ENCODE measurements around the gene ARSA.
"Not testable (repeated sequence)": the region's sequence is repeated elsewhere in the genome, so short reads cannot be mapped to it uniquely, and the experiment has no call there.

Gene ARSA

GRCh38 chr22:50620593-50621355, 7.2 kb downstream of the ARSA start:
- H3K9me3 ChIP-seq, result no peaks in the 10 kb centered on the region
- peak in 1 of 2 experiments; percentile 73 for TF ChIP-seq CTCF (IDR thresholded peaks at IDR 0.05)
- H3K36me3 ChIP-seq, result peaks cover 0 to 8% (median 0%) of the 10 kb centered on the region in 3 donors
- H3K27ac ChIP-seq, result no peak overlapping the region
- no peak overlapping the region for H3K4me3 ChIP-seq
- H3K27me3 ChIP-seq, result peaks cover 0 to 26% of the 10 kb centered on the region in 2 donors
- peak in 1 of 2 donors; percentile 78 for DNase-seq
- peaks cover 0 to 16% (median 6%) of the 10 kb centered on the region in 4 donors for H3K4me1 ChIP-seq
- intact Hi-C loops (cut with DNase I; ENCODE audit: low total_unique reads), result no loop called here

- intact Hi-C loops (cut with DNase I; ENCODE audit: low total_unique reads); H3K27ac ChIP-seq: not testable (repeated sequence)
Measured at GRCh38 chr22:50614296-50614695, 13.7 kb downstream of the ARSA start.

GRCh38 chr22:50613291-50613981, 14.5 kb downstream of the ARSA start:
- peak in 1 of 2 donors; percentile 53 for DNase-seq
- no peaks in the 10 kb centered on the region for H3K4me1 ChIP-seq
- no peak for TF ChIP-seq CTCF (IDR thresholded peaks at IDR 0.05)
- no peak overlapping the region for H3K4me3 ChIP-seq
- no peaks in the 10 kb centered on the region for H3K9me3 ChIP-seq
- intact Hi-C loops (cut with DNase I; ENCODE audit: low total_unique reads), result no loop called here
- H3K27ac ChIP-seq, result no peak overlapping the region
- peaks cover 0 to 52% of the 10 kb centered on the region in 2 donors for H3K27me3 ChIP-seq
- no peaks in the 10 kb centered on the region for H3K36me3 ChIP-seq

More at GRCh38 chr22:50614296-50614695, 13.7 kb downstream of the ARSA start:
- H3K9me3 ChIP-seq, H3K4me3 ChIP-seq, H3K4me1 ChIP-seq, DNase-seq, H3K36me3 ChIP-seq: not testable (repeated sequence)
- H3K27me3 ChIP-seq, result peaks cover 0 to 53% of the 10 kb centered on the region in 2 donors

GRCh38 chr22:50612528-50613221, 15.3 kb downstream of the ARSA start:
- TF ChIP-seq CTCF (IDR thresholded peaks at IDR 0.05), result no peak
- peak in 1 of 2 donors; percentile 48 for DNase-seq
- H3K36me3 ChIP-seq, result no peaks in the 10 kb centered on the region
- no peak overlapping the region for H3K4me3 ChIP-seq
- no peaks in the 10 kb centered on the region for H3K9me3 ChIP-seq
- H3K27me3 ChIP-seq, result peaks cover 0 to 57% of the 10 kb centered on the region in 2 donors
- intact Hi-C loops (cut with DNase I; ENCODE audit: low total_unique reads), result no loop called here
- no peak overlapping the region for H3K27ac ChIP-seq
- H3K4me1 ChIP-seq, result no peaks in the 10 kb centered on the region

- no peak overlapping the region for H3K27ac ChIP-seq
- intact Hi-C loops (cut with DNase I; ENCODE audit: low total_unique reads), result no loop called here
- H3K4me3 ChIP-seq, result no peak overlapping the region
- no peak for TF ChIP-seq CTCF (IDR thresholded peaks at IDR 0.05)
- no peak for DNase-seq
- H3K36me3 ChIP-seq, result no peaks in the 10 kb centered on the region
- H3K27me3 ChIP-seq, result peaks cover 0 to 63% of the 10 kb centered on the region in 2 donors
- H3K9me3 ChIP-seq, result no peaks in the 10 kb centered on the region
- no peaks in the 10 kb centered on the region for H3K4me1 ChIP-seq
Measured at GRCh38 chr22:50612168-50612527, 15.8 kb downstream of the ARSA start.

All from tibial artery (tissue), 4 donors.